ENCODE measurements around the gene CAV3. TPM values are rescaled to one million over a fixed set of nuclear protein-coding genes. Genes with fewer than 3 reads are reported as not detected.
A peak's percentile ranks its signal among the peaks of the same experiment; 100 is the strongest.

The CAV3 gene
- total RNA-seq, 4 donors from 2014 or later = 0.52 to 0.79 TPM; not detected in 2

DNA sequence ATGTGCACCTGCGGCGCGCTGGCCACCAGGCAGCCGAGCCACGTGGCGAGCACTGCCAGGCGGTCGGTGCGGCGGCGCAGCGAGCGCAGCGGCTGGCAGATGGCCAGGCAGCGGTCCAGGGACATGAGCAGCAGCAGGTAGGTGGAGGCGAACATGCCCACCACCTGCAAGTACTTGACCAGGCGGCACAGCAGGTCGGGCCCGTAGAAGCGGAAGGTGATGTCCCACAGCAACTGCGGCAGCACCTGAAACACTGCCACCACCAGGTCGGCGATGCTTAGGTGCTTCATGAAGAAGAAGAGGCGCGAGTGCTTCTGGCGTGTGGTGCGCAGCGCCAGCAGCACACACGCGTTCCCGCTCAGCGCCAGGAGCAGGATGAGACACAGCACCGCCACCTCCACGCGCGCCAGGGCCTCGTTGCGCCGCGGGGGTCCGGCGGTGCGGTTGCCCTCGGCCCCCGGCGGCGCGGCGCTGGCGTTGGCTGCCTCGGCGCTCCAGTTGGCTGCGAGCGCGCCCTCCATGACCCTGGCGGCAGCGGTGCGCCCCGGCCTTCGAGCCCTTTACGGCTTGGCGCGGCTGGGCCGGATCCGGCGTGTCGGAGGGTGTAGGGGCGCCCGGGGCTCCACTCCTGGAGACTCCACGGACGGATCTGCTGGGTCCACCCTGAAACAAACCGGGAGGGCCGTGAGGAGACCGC lies 34.2 kb downstream of the CAV3 start:
- WGBS, 2 donors = 2 to 9% methylated on average over 16 to 45 of the region's 74 CpGs
- no peak for DNase-seq (ENCODE audit: low spot score in 2 of 2)
- no peak overlapping the region for H3K4me3 ChIP-seq (ENCODE audit: low read depth, poor library complexity, severe bottlenecking)
- TF ChIP-seq, protein P1, sequence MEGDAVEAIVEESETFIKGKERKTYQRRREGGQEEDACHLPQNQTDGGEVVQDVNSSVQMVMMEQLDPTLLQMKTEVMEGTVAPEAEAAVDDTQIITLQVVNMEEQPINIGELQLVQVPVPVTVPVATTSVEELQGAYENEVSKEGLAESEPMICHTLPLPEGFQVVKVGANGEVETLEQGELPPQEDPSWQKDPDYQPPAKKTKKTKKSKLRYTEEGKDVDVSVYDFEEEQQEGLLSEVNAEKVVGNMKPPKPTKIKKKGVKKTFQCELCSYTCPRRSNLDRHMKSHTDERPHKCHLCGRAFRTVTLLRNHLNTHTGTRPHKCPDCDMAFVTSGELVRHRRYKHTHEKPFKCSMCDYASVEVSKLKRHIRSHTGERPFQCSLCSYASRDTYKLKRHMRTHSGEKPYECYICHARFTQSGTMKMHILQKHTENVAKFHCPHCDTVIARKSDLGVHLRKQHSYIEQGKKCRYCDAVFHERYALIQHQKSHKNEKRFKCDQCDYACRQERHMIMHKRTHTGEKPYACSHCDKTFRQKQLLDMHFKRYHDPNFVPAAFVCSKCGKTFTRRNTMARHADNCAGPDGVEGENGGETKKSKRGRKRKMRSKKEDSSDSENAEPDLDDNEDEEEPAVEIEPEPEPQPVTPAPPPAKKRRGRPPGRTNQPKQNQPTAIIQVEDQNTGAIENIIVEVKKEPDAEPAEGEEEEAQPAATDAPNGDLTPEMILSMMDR (IDR thresholded peaks at IDR 0.05) = no peak
- TF ChIP-seq POLR2A (IDR thresholded peaks at IDR 0.05) = no peak
- intact Hi-C loops (cut with DNase I; ENCODE audit: low total_unique reads) = no loop called here

DNA sequence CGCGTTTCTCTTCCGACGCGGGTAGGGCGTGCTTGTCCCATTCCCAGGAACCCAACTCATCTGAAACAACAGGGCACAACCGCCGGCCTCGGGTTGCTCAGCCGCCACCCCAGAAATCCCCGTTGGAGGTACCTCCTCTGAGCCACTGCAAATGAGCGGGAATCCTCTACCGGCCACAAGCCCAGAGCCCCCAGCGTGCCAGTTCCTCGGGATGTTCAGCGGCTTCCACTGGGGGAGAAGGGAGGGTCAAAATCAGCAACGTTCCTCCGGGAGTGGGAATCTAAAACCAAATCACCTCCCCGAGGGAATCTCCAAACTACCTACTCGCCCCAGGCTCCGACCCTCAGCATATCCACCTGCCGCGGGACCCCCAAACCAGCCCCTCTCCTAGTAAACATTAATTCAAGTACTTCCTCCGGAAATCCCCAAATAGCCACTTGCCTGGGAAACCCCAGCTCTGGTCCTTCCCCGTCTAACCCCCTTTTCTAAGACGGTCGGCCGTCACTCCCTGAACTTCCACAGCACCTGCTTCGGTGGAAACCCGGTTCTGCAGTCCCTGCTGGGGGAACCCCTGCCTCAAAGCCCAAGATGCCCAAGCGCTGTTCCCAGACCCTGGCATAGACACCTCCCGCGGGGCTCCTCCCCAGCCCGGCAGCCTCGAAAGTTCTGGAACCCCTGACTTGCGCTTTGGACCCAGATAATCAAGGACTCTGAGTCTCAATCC lies 34.9 kb downstream of the CAV3 start:
- intact Hi-C loops (cut with DNase I; ENCODE audit: low total_unique reads) = no loop called here
- H3K4me3 ChIP-seq (ENCODE audit: low read depth, poor library complexity, severe bottlenecking) = no peak overlapping the region
- TF ChIP-seq, protein P1 (IDR thresholded peaks at IDR 0.05) = no peak
- no peak for TF ChIP-seq POLR2A (IDR thresholded peaks at IDR 0.05)
- DNase-seq (ENCODE audit: low spot score in 2 of 2) = no peak
- WGBS, 2 donors = 6 to 11% methylated on average over 20 to 35 of the region's 36 CpGs

DNA sequence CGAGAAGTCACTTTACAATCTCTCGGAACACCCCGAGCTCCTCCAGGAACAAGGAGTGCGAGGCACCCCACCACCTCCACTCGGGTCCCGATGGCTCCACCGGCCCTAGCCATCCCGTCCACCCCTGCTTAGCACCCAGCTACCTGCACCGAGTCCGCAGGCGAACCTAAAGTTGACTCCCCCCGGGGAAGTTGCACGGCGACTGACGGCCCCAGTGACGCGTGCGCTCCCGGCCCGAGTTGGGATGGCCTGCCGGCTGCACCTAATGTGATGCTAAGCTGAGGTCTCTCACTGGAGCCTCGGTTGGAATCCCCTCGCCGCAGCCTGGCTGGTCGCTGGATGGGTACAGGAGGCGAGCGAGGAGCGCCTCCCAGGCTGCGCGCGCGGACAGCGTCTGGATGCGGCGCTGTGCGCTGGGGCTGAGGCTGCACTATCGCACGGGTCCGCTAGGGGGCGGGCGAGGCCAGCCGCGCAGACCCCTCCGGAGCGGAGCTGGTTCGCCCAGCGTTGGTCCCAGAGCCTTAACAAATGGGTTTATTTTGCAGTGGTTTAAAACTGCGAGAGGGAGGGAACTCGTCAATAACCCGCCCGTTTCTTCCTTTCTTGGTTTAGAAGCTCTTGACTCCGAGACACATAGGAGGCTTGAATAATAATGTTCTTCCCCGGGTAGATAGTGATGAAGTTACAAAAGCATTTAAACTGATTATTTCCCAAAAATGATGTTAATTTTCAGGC lies 35.7 kb downstream of the CAV3 start, which contains the start of gene OXTR:
Gene OXTR (minus strand): TSS at position 526 of the 735 bp plus-strand sequence. CDS start 1,426 bp downstream, outside the sequence.
- no peak for TF ChIP-seq POLR2A (IDR thresholded peaks at IDR 0.05)
- TF ChIP-seq, protein P1 (IDR thresholded peaks at IDR 0.05) = peak in 1 of 3 donors; percentile 48
- WGBS, 2 donors = 8 to 10% methylated on average over 22 to 33 of the region's 53 CpGs
- no peak within 1 kb of the TSS for H3K4me3 ChIP-seq (ENCODE audit: low read depth, poor library complexity, severe bottlenecking)
- DNase-seq (ENCODE audit: low spot score in 2 of 2) = no peak
- intact Hi-C loops (cut with DNase I; ENCODE audit: low total_unique reads) = no loop called here

DNA sequence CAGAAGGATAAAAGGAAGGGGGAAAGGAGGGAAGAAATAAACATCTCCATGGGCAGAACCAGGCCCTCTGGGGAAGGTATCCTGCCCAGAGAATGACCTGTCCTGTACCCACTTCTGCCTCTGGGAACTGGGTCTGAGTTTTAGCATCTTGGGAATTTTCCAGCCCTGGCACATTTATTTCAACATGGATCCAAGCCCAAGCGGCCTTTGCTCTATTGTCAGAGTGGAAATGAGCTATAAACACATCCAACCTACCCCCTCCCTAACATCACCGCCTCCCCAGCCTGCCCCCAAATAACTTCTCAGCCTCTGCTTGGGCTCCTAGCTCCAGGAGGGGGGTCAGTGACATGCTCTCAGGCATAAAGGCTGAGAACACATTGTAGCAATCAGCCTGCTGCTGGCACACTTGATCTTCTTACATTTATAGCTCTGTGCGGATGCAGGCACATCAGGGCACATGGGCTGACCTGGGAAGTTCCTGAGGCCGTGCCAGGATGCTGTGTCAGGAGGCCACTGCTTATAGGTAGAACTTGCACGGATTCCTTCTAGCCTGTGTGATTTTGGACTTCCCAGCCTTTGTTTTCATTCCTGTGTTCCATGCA lies 40.4 kb downstream of the CAV3 start:
- WGBS, 2 donors = 84 to 91% methylated on average over 5 of the region's 5 CpGs
- no peak for TF ChIP-seq POLR2A (IDR thresholded peaks at IDR 0.05)
- TF ChIP-seq, protein P1 (IDR thresholded peaks at IDR 0.05) = no peak
- no peak for DNase-seq (ENCODE audit: low spot score in 2 of 2)
- intact Hi-C loops (cut with DNase I; ENCODE audit: low total_unique reads) = no loop called here
- no peak overlapping the region for H3K4me3 ChIP-seq (ENCODE audit: low read depth, poor library complexity, severe bottlenecking)

DNA sequence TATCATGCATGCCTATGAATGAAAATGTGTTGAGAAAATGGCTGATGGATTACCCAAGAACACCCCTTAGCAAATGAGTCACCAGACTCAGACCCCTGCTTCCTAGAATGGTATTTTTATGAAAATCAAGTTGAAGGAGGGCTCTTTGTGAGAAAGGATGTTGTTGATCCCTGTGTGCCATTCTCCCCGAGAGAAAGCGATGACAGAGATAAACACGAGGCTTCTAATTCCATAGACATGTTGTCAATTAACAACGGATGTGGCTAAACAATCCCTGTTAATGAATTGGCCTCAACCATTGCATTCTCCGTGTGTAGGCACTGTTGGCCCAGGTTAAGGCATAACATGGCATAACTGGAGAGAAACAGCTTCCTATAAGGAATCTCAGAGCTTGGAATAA lies 41.6 kb downstream of the CAV3 start:
- no peak for DNase-seq (ENCODE audit: low spot score in 2 of 2)
- no peak overlapping the region for H3K4me3 ChIP-seq (ENCODE audit: low read depth, poor library complexity, severe bottlenecking)
- WGBS, 2 donors = 67 to 80% methylated on average over 5 of the region's 5 CpGs
- intact Hi-C loops (cut with DNase I; ENCODE audit: low total_unique reads) = no loop called here
- TF ChIP-seq, protein P1 (IDR thresholded peaks at IDR 0.05) = no peak
- no peak for TF ChIP-seq POLR2A (IDR thresholded peaks at IDR 0.05)

All from lower leg skin (tissue), 4 donors.